H9 (cell line): ENCODE measurements around the gene IFT27. TPM values are rescaled to one million over a fixed set of nuclear protein-coding genes. Genes with fewer than 3 reads are reported as not detected.
A peak's percentile ranks its signal among the peaks of the same experiment; 100 is the strongest.

Experiments
- DNase-seq: peaks from one replicate; pipeline ENCODE4 v3.0.0-alpha.2; 2017
- H2AFZ ChIP-seq: one replicate; pipeline ENCODE4 v1.6.1; 2013; ENCODE audit warnings: mild to moderate bottlenecking, low read length, control low read depth, moderate library complexity
- H2AK5ac ChIP-seq: 2 replicates; pipeline ENCODE4 v1.6.1; 2013; ENCODE audit warnings: low read length, control low read depth, mixed read lengths; ENCODE audit not compliant: insufficient read length
- H2BK120ac ChIP-seq: one replicate; pipeline ENCODE4 v1.6.1; 2013; ENCODE audit warnings: low read depth, mild to moderate bottlenecking, low read length, control low read depth, inconsistent platforms; ENCODE audit not compliant: poor library complexity, severe bottlenecking
- H2BK12ac ChIP-seq: 2 replicates; pipeline ENCODE4 v1.6.1; 2013; ENCODE audit warnings: low read length, control low read depth, mixed read lengths, low read depth; ENCODE audit not compliant: insufficient read length
- H2BK15ac ChIP-seq: 2 replicates; pipeline ENCODE4 v1.6.1; 2013; ENCODE audit warnings: low read depth, low read length, control low read depth
- H2BK20ac ChIP-seq: one replicate; pipeline ENCODE4 v1.6.1; 2013; ENCODE audit warnings: low read depth, mild to moderate bottlenecking, low read length, control low read depth, inconsistent platforms; ENCODE audit not compliant: poor library complexity, severe bottlenecking
- H2BK5ac ChIP-seq: 2 replicates; pipeline ENCODE4 v1.6.1; 2013; ENCODE audit warnings: low read length, control low read depth, mixed read lengths; ENCODE audit not compliant: insufficient read length
- H3K14ac ChIP-seq: 2 replicates; pipeline ENCODE4 v1.6.1; 2013; ENCODE audit warnings: low read length, control low read depth; ENCODE audit not compliant: insufficient read depth
- H3K18ac ChIP-seq: 2 replicates; pipeline ENCODE4 v1.6.1; 2013; ENCODE audit warnings: low read depth, mild to moderate bottlenecking, mixed read lengths, low read length, control low read depth; ENCODE audit not compliant: insufficient read length
- H3K23ac ChIP-seq: 2 replicates; pipeline ENCODE4 v1.6.1; 2013; ENCODE audit warnings: low read length, control low read depth, mixed read lengths, low read depth; ENCODE audit not compliant: insufficient read length
- H3K23me2 ChIP-seq: 2 replicates; pipeline ENCODE4 v1.6.1; 2013; ENCODE audit warnings: low read depth, mild to moderate bottlenecking, mixed read lengths, low read length, control low read depth; ENCODE audit not compliant: insufficient read length, poor library complexity, severe bottlenecking
- H3K27ac ChIP-seq: 2 replicates; pipeline ENCODE4 v1.5.1; 2013; ENCODE audit warnings: low read length, control low read depth, mixed read lengths, low read depth; ENCODE audit not compliant: insufficient read length
- H3K27me3 ChIP-seq: 2 replicates; pipeline ENCODE4 v1.6.1; 2013; ENCODE audit warnings: low read length, control low read depth, inconsistent platforms; ENCODE audit not compliant: insufficient read depth
- H3K4ac ChIP-seq: 2 replicates; pipeline ENCODE4 v1.6.1; 2013; ENCODE audit warnings: low read depth, mild to moderate bottlenecking, control low read depth, inconsistent platforms, low read length, moderate library complexity
- H3K4me1 ChIP-seq: 2 replicates; pipeline ENCODE4 v1.6.1; 2013; ENCODE audit warnings: low read length, control low read depth, inconsistent platforms; ENCODE audit not compliant: insufficient read depth
- H3K4me2 ChIP-seq: 2 replicates; pipeline ENCODE4 v1.6.1; 2013; ENCODE audit warnings: low read length, control low read depth, mixed read lengths; ENCODE audit not compliant: insufficient read length, insufficient read depth
- H3K56ac ChIP-seq: 2 replicates; pipeline ENCODE4 v1.6.1; 2013; ENCODE audit warnings: low read depth, mild to moderate bottlenecking, mixed read lengths, low read length, control low read depth; ENCODE audit not compliant: insufficient read length
- H3K79me1 ChIP-seq: 2 replicates; pipeline ENCODE4 v1.6.1; 2013; ENCODE audit warnings: low read depth, mild to moderate bottlenecking, moderate library complexity, low read length, control low read depth, inconsistent platforms; ENCODE audit not compliant: insufficient read depth, poor library complexity, severe bottlenecking
- H3K79me2 ChIP-seq: 2 replicates; pipeline ENCODE4 v1.6.1; 2013; ENCODE audit warnings: low read length, control low read depth, inconsistent platforms; ENCODE audit not compliant: insufficient read depth
- H3K9ac ChIP-seq: 2 replicates; pipeline ENCODE4 v1.6.1; 2013; ENCODE audit warnings: low read length, control low read depth, mixed read lengths; ENCODE audit not compliant: insufficient read length; ENCODE audit errors: extremely low read depth
- H3K9me3 ChIP-seq: one replicate; pipeline ENCODE4 v1.6.1; 2013; ENCODE audit warnings: low read depth, low read length, inconsistent platforms; ENCODE audit not compliant: control insufficient read depth
- H3T11ph ChIP-seq: one replicate; pipeline ENCODE4 v1.6.1; 2013; ENCODE audit warnings: mild to moderate bottlenecking, low read length, control low read depth, inconsistent platforms
- H4K20me1 ChIP-seq: one replicate; pipeline ENCODE4 v1.6.1; 2013; ENCODE audit not compliant: control insufficient read depth, insufficient read length, insufficient read depth
- H4K5ac ChIP-seq: 2 replicates; pipeline ENCODE4 v1.6.1; 2013; ENCODE audit warnings: low read depth, mild to moderate bottlenecking, mixed read lengths, low read length, control low read depth; ENCODE audit not compliant: insufficient read length
- H4K8ac ChIP-seq: replicated peaks from 2 replicates; pipeline ENCODE4 v1.6.1; 2013; ENCODE audit warnings: low read length, control low read depth, mixed read lengths, low read depth; ENCODE audit not compliant: insufficient read length
- H4K91ac ChIP-seq: 2 replicates; pipeline ENCODE4 v1.6.1; 2013; ENCODE audit warnings: low read depth, mild to moderate bottlenecking, moderate library complexity, mixed read lengths, low read length, control low read depth; ENCODE audit not compliant: insufficient read length
- H3K27ac Mint-ChIP-seq, 3 experiments: 2 replicates in 2 of 3; 3 replicates in 1 of 3; pipeline ENCODE4 v1.8.0; 2020 to 2021; ENCODE audit warnings: mixed read lengths in 3 of 3, mild to moderate bottlenecking in 1 of 3, moderate library complexity in 1 of 3
- H3K27me3 Mint-ChIP-seq: 2 replicates; pipeline ENCODE4 v1.8.0; 2021; ENCODE audit warnings: low read depth, mild to moderate bottlenecking, moderate library complexity, mixed read lengths
- H3K36me3 Mint-ChIP-seq, 3 experiments: 2 replicates in 2 of 3; 3 replicates in 1 of 3; pipeline ENCODE4 v1.8.0; 2020 to 2021; ENCODE audit warnings: low read depth in 3 of 3, mixed read lengths in 3 of 3; ENCODE audit not compliant: insufficient read depth in 1 of 3
- H3K4me1 Mint-ChIP-seq, 2 experiments: 2 replicates each; pipeline ENCODE4 v1.8.0; 2020; ENCODE audit warnings: mixed read lengths in 2 of 2
- H3K4me3 Mint-ChIP-seq, 2 experiments: 2 replicates in 1 of 2; 3 replicates in 1 of 2; pipeline ENCODE4 v1.8.0; 2020 to 2021; ENCODE audit warnings: mild to moderate bottlenecking in 2 of 2, mixed read lengths in 2 of 2, moderate library complexity in 1 of 2
- H3K9me3 Mint-ChIP-seq, 2 experiments: 2 replicates in 1 of 2; 3 replicates in 1 of 2; pipeline ENCODE4 v1.8.0; 2020; ENCODE audit warnings: mild to moderate bottlenecking in 2 of 2, mixed read lengths in 2 of 2, moderate library complexity in 1 of 2
- WGBS: extraction: QIAGEN DNeasy Blood & Tissue Kit; methylation state at CpG from one replicate; pipeline ENCODE4 v1.1.7; 2013; ENCODE audit warnings: missing lambda C conversion rate, low lambda C conversion rate, mixed read lengths; ENCODE audit not compliant: insufficient read length; ENCODE audit errors: extremely low coverage; 5-methylcytosine and 5-hydroxymethylcytosine counted together
- total RNA-seq: library from RNA; stranded (reverse); gene quantifications from 2 replicates; pipeline ENCODE4 v1.2.1, GENCODE V29; 2021
- TF ChIP-seq, protein P1 (sequence below): fragments of 200-600 bp; sonication (generic); conservative IDR thresholded peaks from 3 replicates; pipeline ENCODE4 v1.8.0; 2021; ENCODE audit warnings: antibody characterized with exemption, mild to moderate bottlenecking

The IFT27 gene
- total RNA-seq, 1 experiment from 2014 or later, result 43.4 TPM

DNA sequence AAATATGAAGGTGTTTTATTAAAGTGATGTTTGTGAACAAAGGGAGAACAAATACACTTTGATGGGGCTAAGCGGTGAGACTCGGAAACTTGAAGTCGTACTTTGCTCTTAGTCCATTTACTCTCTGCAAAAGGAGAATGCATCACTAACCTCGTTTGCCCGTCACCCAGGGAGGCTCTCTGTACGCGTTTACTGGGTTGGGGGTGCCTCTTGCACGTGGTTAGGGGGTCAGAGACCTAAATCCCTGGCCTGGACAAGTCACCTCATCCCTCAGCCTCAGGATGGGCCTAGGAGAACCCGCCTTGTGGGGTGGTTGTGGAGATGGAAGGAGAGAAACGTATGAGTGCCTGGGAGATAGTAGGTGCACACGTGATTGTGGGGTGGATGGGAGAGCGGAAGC is 803 bp upstream of the IFT27 start:
- Histone ChIP-seq H4K5ac (no peak overlapping the region), H3K79me1 (no peaks in the 10 kb centered on the region), H3K27ac (no peak overlapping the region), H3K4ac (no peak overlapping the region), H2BK5ac (no peak overlapping the region), H3K79me2 (no peaks in the 10 kb centered on the region), H3K18ac (peak overlapping the region; percentile 2), H3K4me2 (peak overlapping the region; percentile 35), H3K23me2 (peaks cover 2% of the 10 kb centered on the region), H4K8ac (no peak overlapping the region), H3T11ph (no peak overlapping the region), H4K20me1 (no peaks in the 10 kb centered on the region), H2AFZ (no peak overlapping the region), H3K4me1 (peaks cover under 1% of the 10 kb centered on the region; the same call in 1 of the 2 replicates), H3K56ac (no peak overlapping the region), H2BK20ac (no peak overlapping the region), H3K23ac (no peak overlapping the region), H2BK12ac (no peak overlapping the region), H2BK15ac (no peak overlapping the region), H3K14ac (no peak overlapping the region), H4K91ac (no peak overlapping the region), H2BK120ac (no peak overlapping the region), H3K9me3 (no peaks in the 10 kb centered on the region), H2AK5ac (no peak overlapping the region), H3K9ac (no peak overlapping the region), H3K27me3 (no peaks in the 10 kb centered on the region)
- no CpG with 5 or more reads among the region's 12 CpGs for WGBS
- Mint-ChIP-seq H3K27ac (peak overlapping the region in 2 of 3 experiments; percentile 60 to 89; a peak in 2 of 7 replicates), H3K4me1 (peaks cover 10 to 13% of the 10 kb centered on the region in 2 experiments), H3K36me3 (peaks cover 11 to 30% (median 11%) of the 10 kb centered on the region in 3 experiments), H3K4me3 (peak overlapping the region; percentile 63 to 91), H3K9me3 (peaks cover 15 to 24% of the 10 kb centered on the region in 2 experiments), H3K27me3 (peaks cover 34% of the 10 kb centered on the region)
- TF ChIP-seq, protein P1, sequence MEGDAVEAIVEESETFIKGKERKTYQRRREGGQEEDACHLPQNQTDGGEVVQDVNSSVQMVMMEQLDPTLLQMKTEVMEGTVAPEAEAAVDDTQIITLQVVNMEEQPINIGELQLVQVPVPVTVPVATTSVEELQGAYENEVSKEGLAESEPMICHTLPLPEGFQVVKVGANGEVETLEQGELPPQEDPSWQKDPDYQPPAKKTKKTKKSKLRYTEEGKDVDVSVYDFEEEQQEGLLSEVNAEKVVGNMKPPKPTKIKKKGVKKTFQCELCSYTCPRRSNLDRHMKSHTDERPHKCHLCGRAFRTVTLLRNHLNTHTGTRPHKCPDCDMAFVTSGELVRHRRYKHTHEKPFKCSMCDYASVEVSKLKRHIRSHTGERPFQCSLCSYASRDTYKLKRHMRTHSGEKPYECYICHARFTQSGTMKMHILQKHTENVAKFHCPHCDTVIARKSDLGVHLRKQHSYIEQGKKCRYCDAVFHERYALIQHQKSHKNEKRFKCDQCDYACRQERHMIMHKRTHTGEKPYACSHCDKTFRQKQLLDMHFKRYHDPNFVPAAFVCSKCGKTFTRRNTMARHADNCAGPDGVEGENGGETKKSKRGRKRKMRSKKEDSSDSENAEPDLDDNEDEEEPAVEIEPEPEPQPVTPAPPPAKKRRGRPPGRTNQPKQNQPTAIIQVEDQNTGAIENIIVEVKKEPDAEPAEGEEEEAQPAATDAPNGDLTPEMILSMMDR, result no peak
- no peak for DNase-seq
